Endothelial cell of umbilical vein (primary cell): ENCODE data around the gene NPY2R. TPM values are rescaled to one million over a fixed set of nuclear protein-coding genes. Genes with fewer than 3 reads are reported as not detected.

Experiments
- BruUV-seq: library from RNA; stranded (reverse); fragments of 400-500 nt; replicated peaks from 2 replicates; lab custom pipeline; 2021; lab: Mats Ljungman, UMichigan
- CTCF ChIA-PET: fragments of 300-600, 350-600 bp; sonication (Branson Sonifier 250); formaldehyde crosslinking; loops from one replicate; lab custom pipeline; 2021; ENCODE audit warnings: antibody characterized with exemption, inconsistent platforms; lab: Charles Lee
- POLR2A ChIA-PET: fragments of 300-600, 350-600 bp; sonication (Branson Sonifier 250); formaldehyde crosslinking; loops from one replicate; lab custom pipeline; 2021; ENCODE audit warnings: antibody characterized with exemption, inconsistent platforms; lab: Charles Lee
- DNase-seq: peaks from one replicate; pipeline ENCODE4 v3.0.0-alpha.2; 2011; ENCODE audit warnings: low read depth, low spot score
- FAIRE-seq: peaks from 2 replicates; lab custom pipeline; 2011; peaks lifted over from hg19 to GRCh38; lab: Jason Lieb, UNC
- H2AFZ ChIP-seq: 2 replicates; pipeline ENCODE4 v1.6.0; 2012; ENCODE audit warnings: low read depth, low read length, control low read depth, inconsistent platforms
- H3K27ac ChIP-seq: 2 replicates; pipeline ENCODE4 v1.5.1; 2011; ENCODE audit warnings: low read depth, mild to moderate bottlenecking, control low read depth, low read length, moderate library complexity; ENCODE audit not compliant: insufficient read depth
- H3K27me3 ChIP-seq, 2 experiments: 2 replicates each; pipeline versions ENCODE4 v1.6.0 to v1.6.1; 2011; ENCODE audit warnings: low read length in 2 of 2, mixed read lengths in 1 of 2; ENCODE audit not compliant: control insufficient read depth in 2 of 2, insufficient read depth in 2 of 2
- H3K36me3 ChIP-seq, 2 experiments: 2 replicates in 1 of 2; 3 replicates in 1 of 2; pipeline ENCODE4 v1.5.1; 2011; ENCODE audit warnings: low read length in 2 of 2, mild to moderate bottlenecking in 1 of 2, moderate library complexity in 1 of 2; ENCODE audit not compliant: control insufficient read depth in 2 of 2, insufficient read depth in 2 of 2; ENCODE audit errors: extremely low read depth in 1 of 2
- H3K4me1 ChIP-seq: 3 replicates; pipeline ENCODE4 v1.5.1; 2011; ENCODE audit warnings: mild to moderate bottlenecking, low read length; ENCODE audit not compliant: control insufficient read depth, insufficient read depth; ENCODE audit errors: extremely low read depth
- H3K4me2 ChIP-seq: 2 replicates; pipeline ENCODE4 v1.6.1; 2011; ENCODE audit warnings: low read length, control low read depth, mixed read lengths; ENCODE audit not compliant: insufficient read depth
- H3K4me3 ChIP-seq, 3 experiments: fragments of 200-600 bp in 1 of 3; sonication (generic), shearing (Covaris generic) in 1 of 3; replicated peaks in 1 of 3; 2 replicates each; pipeline ENCODE4 v1.5.1; 2011 to 2016; ENCODE audit warnings: control low read depth in 3 of 3, low read length in 3 of 3, mild to moderate bottlenecking in 2 of 3, inconsistent platforms in 1 of 3, low read depth in 1 of 3, moderate library complexity in 1 of 3; ENCODE audit not compliant: insufficient read depth in 1 of 3
- H3K79me2 ChIP-seq: 2 replicates; pipeline ENCODE4 v1.6.0; 2012; ENCODE audit warnings: low read length, inconsistent platforms; ENCODE audit not compliant: control insufficient read depth, insufficient read depth
- H3K9ac ChIP-seq: replicated peaks from 2 replicates; pipeline ENCODE3; 2011; ENCODE audit warnings: low read length, control low read depth; ENCODE audit not compliant: insufficient read depth; ENCODE audit errors: extremely low read depth
- H3K9me1 ChIP-seq: replicated peaks from 3 replicates; pipeline ENCODE4 v1.6.0; 2011; ENCODE audit warnings: mild to moderate bottlenecking, low read length; ENCODE audit not compliant: control insufficient read depth, insufficient read depth; ENCODE audit errors: extremely low read depth
- H3K9me3 ChIP-seq: replicated peaks from 2 replicates; pipeline ENCODE4 v1.5.1; 2012; ENCODE audit warnings: low read length, inconsistent platforms; ENCODE audit not compliant: control insufficient read depth, insufficient read depth
- H4K20me1 ChIP-seq: replicated peaks from 2 replicates; pipeline ENCODE3; 2011; ENCODE audit warnings: mild to moderate bottlenecking, low read length; ENCODE audit not compliant: control insufficient read depth, insufficient read depth; ENCODE audit errors: extremely low read depth
- EZH2 ChIP-seq: IDR thresholded peaks from 2 replicates; pipeline ENCODE4 v1.6.1; 2012; ENCODE audit warnings: borderline replicate concordance, low read depth, mild to moderate bottlenecking, moderate library complexity, low read length, inconsistent platforms; ENCODE audit not compliant: severe bottlenecking
- FOS ChIP-seq: IDR thresholded peaks from 2 replicates; pipeline ENCODE4 v1.6.1; 2011; ENCODE audit warnings: mild to moderate bottlenecking, low read length, moderate library complexity, borderline replicate concordance; ENCODE audit not compliant: insufficient read depth
- GATA2 ChIP-seq: IDR thresholded peaks from 2 replicates; pipeline ENCODE4 v1.7.0; 2011; ENCODE audit warnings: low read depth, mild to moderate bottlenecking, moderate library complexity, mixed read lengths, low read length; ENCODE audit not compliant: insufficient read length, insufficient read depth
- JUN ChIP-seq: IDR thresholded peaks from 2 replicates; pipeline ENCODE4 v1.6.1; 2011; ENCODE audit warnings: borderline replicate concordance, low read depth; ENCODE audit not compliant: insufficient read length, insufficient read depth
- MYC ChIP-seq: IDR thresholded peaks from one replicate; pipeline ENCODE4 v1.6.1; 2011; ENCODE audit warnings: mild to moderate bottlenecking, low read depth, low read length
- POLR2A ChIP-seq: IDR thresholded peaks from 2 replicates; pipeline ENCODE4 v1.6.1; 2012; ENCODE audit warnings: low read depth, mild to moderate bottlenecking, control low read depth, low read length
- POLR2AphosphoS5 ChIP-seq: IDR thresholded peaks from 2 replicates; pipeline ENCODE4 v1.6.1; 2012; ENCODE audit warnings: low read depth, mild to moderate bottlenecking, control low read depth, low read length, moderate library complexity; ENCODE audit not compliant: insufficient read depth
- dilution Hi-C: fragments of 300-500 bp; cut with MboI; formaldehyde crosslinking; loops from one replicate; pipeline ENCODE4 v1.15.0; 2019; ENCODE audit warnings: low sequenced_read_pairs; ENCODE audit not compliant: extremely low pct_ligation_motif_present
- intact Hi-C: fragments of 100-400 bp; cut with micrococcal nuclease; formaldehyde crosslinking; loops from one replicate; pipeline ENCODE4 v1.10.0; 2022
- polyA plus RNA-seq, 4 experiments: library from polyadenylated mRNA; depleted of rRNA in 3 of 4; stranded (reverse) in 3 of 4; unstranded in 1 of 4; fragments of >200 nt; gene quantifications; 2 replicates each; pipeline versions ENCODE4 v1.2.1 to v1.2.3, GENCODE V29; 2011 to 2012; ENCODE audit warnings: missing spikeins in 1 of 4
- total RNA-seq: library from RNA; stranded (reverse); gene quantifications from 2 replicates; pipeline ENCODE4 v1.2.3, GENCODE V29; 2021
- TF ChIP-seq, protein P1 (sequence below): IDR thresholded peaks from 2 replicates; pipeline ENCODE4 v1.6.1; 2011; ENCODE audit not compliant: insufficient read depth, insufficient read length
- TF ChIP-seq, protein P2 (sequence below), 2 donors: IDR thresholded peaks; 1 replicate in 1 of 2; 2 replicates in 1 of 2; pipeline ENCODE4 v1.5.1; 2011; ENCODE audit warnings: low read length in 2 of 2, mild to moderate bottlenecking in 2 of 2, moderate library complexity in 2 of 2, control low read depth in 1 of 2, inconsistent platforms in 1 of 2, low read depth in 1 of 2; ENCODE audit not compliant: insufficient read depth in 1 of 2; ENCODE audit errors: extremely low read depth in 1 of 2

Gene NPY2R
- total and polyA plus RNA-seq, 2 donors (not counting 3 experiments of a cell fraction or from before 2014, with no cell fraction given): not detected

DNA sequence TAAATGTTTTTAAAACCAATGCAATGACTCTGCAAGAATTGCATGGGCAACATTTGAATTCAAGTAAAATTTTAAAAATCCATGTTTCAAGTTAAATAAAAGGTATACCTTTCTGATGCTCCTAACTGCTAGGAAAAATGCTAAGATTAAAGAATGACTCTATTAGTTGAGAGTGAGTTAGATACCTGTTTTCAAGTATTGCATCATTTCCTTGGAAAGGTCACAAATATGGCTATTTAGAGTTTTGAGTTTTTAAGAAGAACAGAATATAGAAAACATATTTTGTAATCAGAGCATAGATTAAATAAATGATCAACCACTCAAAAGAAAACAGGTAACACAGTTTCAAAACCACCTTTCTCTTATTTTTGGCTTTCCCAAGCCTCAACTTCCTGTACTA, 18.3 kb upstream of the NPY2R start:
- TF ChIP-seq, protein P1, sequence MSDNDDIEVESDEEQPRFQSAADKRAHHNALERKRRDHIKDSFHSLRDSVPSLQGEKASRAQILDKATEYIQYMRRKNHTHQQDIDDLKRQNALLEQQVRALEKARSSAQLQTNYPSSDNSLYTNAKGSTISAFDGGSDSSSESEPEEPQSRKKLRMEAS: no peak
- TF ChIP-seq MYC (no peak), POLR2AphosphoS5 (no peak), POLR2A (no peak), GATA2 (no peak), JUN (no peak), EZH2 (no peak), FOS (no peak)
- TF ChIP-seq, protein P2, sequence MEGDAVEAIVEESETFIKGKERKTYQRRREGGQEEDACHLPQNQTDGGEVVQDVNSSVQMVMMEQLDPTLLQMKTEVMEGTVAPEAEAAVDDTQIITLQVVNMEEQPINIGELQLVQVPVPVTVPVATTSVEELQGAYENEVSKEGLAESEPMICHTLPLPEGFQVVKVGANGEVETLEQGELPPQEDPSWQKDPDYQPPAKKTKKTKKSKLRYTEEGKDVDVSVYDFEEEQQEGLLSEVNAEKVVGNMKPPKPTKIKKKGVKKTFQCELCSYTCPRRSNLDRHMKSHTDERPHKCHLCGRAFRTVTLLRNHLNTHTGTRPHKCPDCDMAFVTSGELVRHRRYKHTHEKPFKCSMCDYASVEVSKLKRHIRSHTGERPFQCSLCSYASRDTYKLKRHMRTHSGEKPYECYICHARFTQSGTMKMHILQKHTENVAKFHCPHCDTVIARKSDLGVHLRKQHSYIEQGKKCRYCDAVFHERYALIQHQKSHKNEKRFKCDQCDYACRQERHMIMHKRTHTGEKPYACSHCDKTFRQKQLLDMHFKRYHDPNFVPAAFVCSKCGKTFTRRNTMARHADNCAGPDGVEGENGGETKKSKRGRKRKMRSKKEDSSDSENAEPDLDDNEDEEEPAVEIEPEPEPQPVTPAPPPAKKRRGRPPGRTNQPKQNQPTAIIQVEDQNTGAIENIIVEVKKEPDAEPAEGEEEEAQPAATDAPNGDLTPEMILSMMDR (IDR thresholded peaks at IDR 0.05; ENCODE audit: extremely low read depth in 1 of 2, insufficient read depth in 1 of 2, low read depth in 1 of 2, low read length in 2 of 2): no peak
- no peaks in the 10 kb centered on the region for H3K4me1 ChIP-seq
- H3K27me3 ChIP-seq: no peaks in the 10 kb centered on the region
- no peak for DNase-seq
- no peaks in the 10 kb centered on the region for H3K9me1 ChIP-seq
- ChIA-PET POLR2A (no interaction called here), CTCF (no interaction called here)
- H3K4me3 ChIP-seq: no peak overlapping the region
- no peaks in the 10 kb centered on the region for H3K79me2 ChIP-seq
- no peak overlapping the region for H2AFZ ChIP-seq
- H3K9me3 ChIP-seq: no peaks in the 10 kb centered on the region
- no peaks in the 10 kb centered on the region for H4K20me1 ChIP-seq
- H3K4me2 ChIP-seq: no peak overlapping the region
- no peaks in the 10 kb centered on the region for H3K36me3 ChIP-seq
- dilution Hi-C loops (no loop called here), intact Hi-C loops (no loop called here)
- H3K27ac ChIP-seq: no peak overlapping the region
- FAIRE-seq: no peak
- H3K9ac ChIP-seq: no peak overlapping the region
- BruUV-seq: no TSS peak
